Fibroblast of skin of right quadriceps (primary cell): ENCODE data around the gene SRSF11.
A peak's percentile ranks its signal among the peaks of the same experiment; 100 is the strongest.
"Not testable (repeated sequence)": the region's sequence is repeated elsewhere in the genome, so short reads cannot be mapped to it uniquely, and the experiment has no call there.

Experiments used
- DNase-seq: peaks from one replicate; pipeline ENCODE4 v3.0.0-alpha.2; 2013

The SRSF11 gene

DNA sequence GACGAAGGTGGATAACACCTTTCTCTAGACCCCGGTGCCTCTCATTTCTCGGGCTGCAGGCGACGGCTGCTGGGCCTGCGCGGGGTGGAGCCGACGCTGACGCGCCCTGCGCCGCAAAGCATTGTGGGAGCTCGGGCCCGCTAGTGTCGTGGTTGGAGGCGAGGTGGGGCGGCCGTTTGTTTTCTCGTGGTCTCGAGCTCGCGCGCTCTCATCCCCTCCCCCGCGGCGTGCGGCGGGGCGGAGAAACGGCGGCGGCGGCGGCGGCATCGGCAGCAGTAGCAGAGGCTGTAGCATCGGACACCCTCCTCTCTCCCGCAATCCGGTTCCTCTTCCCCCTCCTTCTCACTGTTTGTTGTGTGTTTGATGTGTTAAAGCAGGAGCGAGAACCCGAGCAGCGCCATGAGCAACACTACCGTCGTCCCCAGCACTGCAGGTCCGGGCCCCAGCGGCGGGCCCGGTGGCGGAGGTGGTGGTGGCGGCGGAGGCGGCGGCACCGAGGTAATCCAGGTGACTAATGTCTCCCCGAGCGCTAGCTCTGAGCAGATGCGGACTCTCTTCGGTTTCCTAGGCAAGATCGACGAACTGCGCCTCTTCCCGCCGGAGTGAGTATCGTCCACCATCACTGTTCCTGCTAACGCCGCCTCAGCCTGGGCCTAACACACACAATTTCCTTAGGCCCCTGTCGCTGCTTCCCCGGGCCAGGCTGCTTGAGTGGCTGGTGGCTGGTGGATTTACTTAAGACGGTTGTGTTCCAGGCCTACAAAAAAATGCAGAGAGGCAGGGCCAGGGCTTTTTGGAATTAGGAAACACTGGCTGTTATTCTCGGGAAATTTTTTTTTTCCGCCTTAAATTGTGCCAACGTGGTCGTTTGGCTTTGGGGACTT lies at the start of gene SRSF11:
Gene SRSF11, plus strand, starts transcription at position 143 of the 884 bp plus-strand sequence. Its CDS starts 257 bp downstream, at position 400.
- DNase-seq: peak; percentile 95

DNA sequence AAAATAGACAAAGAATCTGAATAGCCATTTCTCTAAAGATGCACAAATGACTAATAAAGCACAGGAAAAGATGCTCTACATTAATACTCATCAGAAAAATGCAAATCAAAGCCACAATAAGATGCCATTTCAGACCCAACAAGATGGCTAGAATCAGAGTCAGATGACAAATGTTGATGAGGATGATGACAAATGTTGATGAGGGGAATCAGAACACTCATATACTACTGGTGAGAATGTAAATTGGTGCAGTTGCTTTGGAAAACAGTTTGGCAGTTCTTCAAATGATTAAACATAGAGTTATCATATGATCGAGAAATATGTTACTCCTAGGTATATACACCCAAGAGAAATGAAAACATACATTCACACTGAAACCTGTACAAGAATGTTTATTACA lies 49.7 kb upstream of the SRSF11 start:
- no peak for DNase-seq

DNA sequence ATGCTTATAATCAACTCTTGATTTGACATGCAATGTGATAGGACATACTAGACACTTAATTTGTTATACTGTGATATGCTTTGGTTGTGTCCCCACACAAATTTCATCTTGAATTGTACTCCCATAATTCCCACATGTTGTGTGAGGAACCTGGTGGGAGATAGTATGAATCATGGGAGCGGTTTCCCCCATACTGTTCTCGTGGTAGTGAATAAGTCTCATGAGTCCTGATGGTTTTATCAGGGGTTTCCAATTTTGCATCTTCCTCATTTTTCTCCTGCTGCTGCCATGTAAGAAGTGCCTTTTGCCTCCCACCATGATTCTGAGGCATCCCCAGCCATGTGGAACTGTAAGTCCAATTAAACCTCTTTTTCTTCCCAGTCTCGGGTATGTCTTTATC lies 36.0 kb upstream of the SRSF11 start:
- not testable (repeated sequence) for DNase-seq

- DNase-seq: no peak
Observed at GRCh38 chr1:70188522-70188921, 32.7 kb upstream of the SRSF11 start.

DNA sequence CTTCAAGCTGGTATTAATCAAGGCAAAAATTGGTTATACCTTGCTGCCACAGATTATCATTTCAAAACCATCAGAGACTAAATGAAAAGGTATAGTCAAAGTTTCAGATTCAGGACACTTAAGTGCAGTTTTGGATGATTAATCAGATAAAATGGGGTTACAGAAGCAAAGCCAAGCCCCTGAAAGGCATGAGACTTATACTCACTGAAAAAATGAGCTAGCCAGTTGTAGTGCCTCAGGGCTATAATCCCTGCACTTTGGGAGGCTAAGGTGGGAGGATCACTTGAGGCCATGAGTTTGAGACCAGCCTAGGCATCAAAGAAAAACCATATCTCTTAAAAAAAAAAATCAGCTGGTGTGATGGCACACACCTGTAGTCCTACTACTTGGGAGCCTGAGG lies 31.0 kb upstream of the SRSF11 start:
- DNase-seq: no peak

GRCh38 chr1:70192446-70192845 lies 28.7 kb upstream of the SRSF11 start:
- not testable (repeated sequence) for DNase-seq

DNA sequence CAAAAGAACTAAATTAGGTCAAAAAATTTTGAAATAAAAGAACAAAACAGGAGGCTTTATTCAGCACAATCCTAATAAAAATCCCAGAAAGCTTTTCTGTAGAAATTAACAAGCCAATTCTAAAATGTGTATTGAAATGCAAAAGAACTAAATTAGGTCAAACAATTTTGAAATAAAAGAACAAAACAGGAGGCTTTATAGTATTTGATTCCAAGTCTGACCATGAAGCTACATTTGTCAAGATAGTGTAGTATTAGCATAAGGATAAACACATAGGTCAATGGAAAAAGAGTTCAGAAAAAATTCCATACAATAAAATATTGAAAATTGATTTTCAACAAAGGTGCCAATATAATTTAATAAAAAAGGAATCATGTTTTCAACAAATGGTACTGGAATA lies 26.6 kb upstream of the SRSF11 start:
- no peak for DNase-seq

GRCh38 chr1:70195342-70195741 lies 25.8 kb upstream of the SRSF11 start:
- no peak for DNase-seq

DNA sequence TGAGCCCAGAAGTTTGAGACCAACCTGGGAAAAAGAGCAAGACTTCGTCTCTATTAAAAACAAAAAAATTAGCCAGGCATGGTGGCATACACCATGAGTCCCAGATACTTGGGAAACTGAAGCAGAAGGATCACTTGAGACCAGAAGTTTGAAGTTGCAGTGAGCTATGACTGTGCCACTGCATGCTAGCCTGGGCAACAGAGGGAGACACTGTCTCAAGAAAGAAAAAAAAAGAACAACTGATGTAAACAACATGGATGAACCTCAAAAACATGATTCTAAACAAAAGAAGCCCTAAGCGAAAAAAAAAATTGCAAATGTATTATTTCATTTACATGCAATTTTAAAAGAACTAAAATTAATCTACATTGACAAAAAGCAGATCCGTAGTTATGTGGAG lies 24.8 kb upstream of the SRSF11 start:
- no peak for DNase-seq

DNA sequence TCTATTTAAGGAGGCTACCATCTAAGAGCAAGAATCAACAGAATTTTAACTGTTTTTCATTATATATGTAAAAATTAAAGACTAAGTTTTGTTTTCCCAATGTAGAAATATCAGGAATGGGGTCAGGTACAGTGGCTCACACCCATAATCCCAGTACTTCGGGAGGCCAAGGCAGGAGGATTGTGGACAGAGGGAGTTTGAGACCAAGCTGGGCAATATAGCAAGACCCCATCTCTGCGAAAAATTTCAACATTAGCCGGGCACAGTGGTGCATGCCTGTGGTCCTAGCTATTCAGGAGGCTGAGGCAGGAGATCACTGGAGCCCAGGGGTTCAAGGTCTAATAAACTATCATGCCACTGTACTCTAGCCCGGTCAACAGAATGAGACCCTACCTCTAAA lies 21.1 kb upstream of the SRSF11 start:
- no peak for DNase-seq

GRCh38 chr1:70202173-70202758 lies 18.9 kb upstream of the SRSF11 start:
- no peak for DNase-seq

DNA sequence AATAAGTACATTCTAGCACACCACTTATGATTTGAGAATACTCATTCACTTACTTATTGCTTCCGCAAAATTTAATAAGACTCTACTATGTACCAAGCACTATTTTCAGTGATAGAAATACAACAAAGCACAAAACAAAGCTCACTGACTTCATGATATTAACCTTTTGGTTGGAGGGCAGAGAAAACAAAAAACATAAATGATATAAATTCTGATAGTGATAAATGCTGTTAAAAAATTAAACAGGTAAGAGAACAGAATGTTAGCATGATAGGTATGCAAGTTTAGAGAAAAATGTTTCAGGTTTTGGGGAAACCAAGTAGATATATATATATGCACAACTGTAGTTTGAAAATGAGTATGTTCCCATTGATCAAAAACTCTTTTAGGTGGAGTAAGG lies 17.0 kb upstream of the SRSF11 start:
- no peak for DNase-seq

- DNase-seq: no peak
Observed at GRCh38 chr1:70204600-70204999, 16.6 kb upstream of the SRSF11 start.

DNA sequence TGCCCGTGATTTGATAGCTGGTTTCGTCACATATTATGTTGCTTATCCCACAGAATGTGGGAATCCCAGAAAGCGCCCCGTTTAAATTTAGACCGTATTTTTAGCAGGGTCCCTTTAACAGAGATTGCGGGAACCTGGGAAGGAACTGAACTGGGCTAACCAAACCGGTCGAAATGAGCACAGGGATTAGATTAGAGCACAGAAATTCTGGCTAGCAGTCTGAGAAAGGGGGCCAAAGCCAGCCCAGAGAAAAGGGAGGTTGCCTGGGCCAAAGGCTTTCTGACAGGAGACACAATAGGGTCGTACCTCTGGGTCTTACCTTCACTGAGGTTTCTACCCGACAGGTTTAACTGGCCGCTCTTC lies 16.1 kb upstream of the SRSF11 start:
- DNase-seq: no peak

DNA sequence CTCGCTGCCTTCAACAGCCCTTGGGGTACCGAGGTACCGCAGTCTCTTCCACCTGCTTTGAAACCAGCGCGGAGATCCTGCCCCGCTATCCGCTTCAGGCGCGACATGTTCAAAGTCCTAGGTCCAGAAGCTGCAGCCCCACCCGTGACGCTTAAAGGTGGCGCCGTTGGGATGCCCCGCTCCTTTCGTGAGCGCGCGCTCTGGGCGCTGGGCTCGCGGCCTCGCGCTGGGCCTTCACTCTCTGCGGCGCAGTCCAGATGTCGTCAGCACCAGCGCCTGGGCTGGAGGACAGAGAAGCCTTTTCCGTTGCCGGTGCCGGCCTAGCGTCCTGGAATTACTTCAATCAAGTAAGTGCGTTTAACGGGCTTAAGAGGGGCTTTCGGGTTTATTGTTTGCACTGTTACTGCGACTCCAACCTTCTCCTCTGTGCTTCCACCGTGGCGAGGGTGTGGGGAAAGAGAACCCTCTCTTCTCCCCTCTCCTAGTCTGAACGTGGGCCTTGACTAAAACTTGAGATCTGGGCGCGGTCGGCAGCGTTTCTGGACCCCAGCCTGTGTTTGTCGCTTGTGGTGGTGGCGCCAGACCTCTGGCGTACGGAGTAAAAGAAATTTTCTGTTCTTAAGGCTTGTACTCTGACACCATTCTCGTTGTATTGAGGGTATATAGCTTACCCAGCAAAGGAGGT lies 15.6 kb upstream of the SRSF11 start, which contains the start of gene LRRC40:
Gene LRRC40, minus strand, starts transcription at position 146 of the 685 bp plus-strand sequence. Its CDS starts 39 bp downstream, at position 107.
- peak; percentile 95 for DNase-seq

- DNase-seq: not testable (repeated sequence)
Observed at GRCh38 chr1:70206833-70207232, 14.3 kb upstream of the SRSF11 start.

DNA sequence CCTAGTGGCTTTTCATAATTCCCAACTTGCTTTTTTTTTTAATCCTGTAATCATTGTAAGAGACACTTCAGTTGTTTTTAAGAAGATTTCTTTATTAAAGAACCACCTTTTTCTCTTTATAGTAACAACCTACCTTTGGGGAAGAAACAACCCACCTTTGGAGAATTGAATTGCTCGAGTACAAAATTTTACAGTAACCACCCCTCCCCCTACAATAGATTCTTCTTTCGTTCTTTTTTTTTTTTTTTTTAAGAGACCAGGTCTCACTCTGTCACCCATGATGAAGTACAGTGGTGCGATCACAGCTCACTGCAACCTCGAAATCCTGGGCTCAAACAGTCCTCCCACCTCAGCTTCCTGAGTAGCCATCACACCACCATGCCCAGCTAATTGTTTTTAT lies 13.7 kb upstream of the SRSF11 start:
- DNase-seq: no peak

DNA sequence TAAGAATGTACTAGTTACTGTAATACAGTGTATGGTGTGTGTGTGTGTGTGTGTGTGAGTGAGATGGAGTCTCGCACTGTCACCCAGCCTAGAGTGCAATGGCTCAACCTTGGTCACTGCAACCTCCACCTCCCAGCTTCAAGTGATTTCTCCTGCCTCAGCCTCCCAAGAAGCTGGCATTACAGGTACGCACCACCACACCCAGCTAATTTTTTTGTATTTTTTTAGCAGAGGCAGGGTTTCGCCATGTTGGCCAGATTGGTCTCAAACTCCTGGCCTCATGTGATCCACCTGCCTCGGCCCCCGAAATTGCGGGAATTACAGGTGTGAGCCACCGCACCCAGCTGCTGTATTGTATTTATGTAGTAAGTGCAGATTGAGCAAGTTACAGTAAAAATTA lies 12.9 kb upstream of the SRSF11 start:
- DNase-seq: no peak

DNA sequence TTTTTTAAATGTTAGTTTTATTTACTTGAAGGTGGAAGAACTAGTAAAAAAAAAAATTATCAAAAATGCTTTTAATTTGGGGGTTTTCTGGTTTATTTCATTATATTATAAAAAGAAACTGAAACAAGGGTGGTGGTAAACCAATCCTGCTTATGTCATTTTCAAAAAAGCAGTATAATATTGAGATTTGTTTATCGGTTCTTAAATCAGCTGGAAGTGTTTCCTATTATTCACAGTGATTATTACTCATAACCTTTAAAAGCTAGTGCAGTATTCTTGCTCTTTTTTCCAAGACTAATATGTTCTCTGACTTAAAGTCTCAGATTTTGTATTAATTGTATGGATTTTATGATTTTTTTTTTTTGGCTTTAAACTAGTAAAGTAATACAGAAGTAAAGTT lies 10.4 kb upstream of the SRSF11 start:
- no peak for DNase-seq

DNA sequence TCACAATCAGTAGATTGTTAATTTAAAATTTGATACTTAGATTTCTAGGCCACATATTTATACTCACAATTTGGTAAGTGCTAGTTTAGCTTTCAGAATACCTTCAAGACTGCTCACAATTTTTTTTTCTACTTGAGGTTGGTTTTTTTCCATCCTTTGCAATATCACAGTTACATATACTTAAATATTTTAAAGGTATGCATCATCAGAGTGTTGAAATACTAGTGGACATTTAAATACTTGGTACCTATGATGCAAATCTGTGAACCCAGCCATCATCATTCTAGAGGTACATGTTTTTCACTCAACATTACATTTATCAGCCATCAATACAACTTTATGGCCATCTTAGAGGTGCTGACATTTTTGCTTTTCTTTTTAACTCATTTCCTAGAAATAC lies 9.6 kb upstream of the SRSF11 start:
- DNase-seq: peak; percentile 12

- DNase-seq: no peak
Observed at GRCh38 chr1:70220015-70220414, 1.2 kb upstream of the SRSF11 start.

DNA sequence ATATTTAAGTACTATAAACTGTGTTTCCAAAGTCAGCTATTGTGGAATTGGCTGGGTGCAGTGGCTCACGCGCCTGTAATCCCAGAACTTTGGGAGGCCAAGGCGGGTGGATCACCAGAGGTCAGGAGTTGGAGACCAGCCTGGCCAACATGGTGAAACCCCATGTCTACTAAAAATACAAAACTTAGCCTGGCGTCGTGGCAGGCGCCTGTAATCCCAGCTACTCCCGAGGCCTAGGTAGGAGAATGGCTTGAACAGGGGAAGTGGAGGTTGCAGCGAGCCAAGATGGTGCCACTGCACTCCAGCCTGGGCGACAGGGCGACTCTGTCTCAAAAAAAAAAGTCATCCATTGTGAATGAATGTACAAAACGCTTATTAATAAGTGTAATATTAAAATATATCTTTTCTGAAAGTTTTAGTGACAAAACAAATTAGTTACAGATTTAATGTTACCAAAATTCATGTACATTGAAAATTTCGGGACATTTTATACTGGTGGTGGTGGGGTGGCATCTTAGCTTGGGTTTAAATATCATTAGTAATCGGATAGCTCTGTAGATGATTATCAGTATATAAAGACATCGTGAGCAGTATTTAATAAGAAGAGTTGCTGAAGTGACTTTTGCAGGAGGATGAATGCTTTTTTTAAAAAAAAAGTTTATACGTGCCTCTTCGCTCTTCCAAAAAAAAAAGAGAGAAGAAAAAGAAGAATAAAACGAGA lies 503 bp upstream of the SRSF11 start:
- DNase-seq: no peak

DNA sequence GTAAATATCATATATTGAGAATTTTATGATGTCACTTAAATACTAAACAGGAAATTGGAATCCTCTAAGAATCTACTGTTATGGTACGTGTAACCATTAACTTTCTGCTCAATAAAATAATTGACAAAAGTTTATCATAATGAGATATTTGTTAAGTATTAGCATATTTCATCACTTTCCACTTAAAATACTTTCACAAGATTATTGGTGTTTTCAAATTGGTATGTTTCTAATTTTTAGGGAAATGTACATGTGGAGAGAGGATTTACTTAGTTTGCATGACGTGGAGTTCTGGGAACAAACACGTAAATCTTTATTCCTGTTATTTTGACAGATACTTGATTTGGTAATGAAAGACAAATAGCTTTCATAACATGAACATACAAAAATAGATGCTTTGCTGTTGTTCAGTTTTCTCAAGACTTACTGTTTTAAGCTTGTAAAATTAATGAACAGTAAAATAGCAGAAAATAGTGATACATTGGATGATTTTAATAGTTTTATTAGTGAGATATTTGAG lies 1.6 kb downstream of the SRSF11 start:
- no peak for DNase-seq
